Esophagus muscularis mucosa (tissue), 4 donors: ENCODE results near the gene MIGA2. TPM values are rescaled to one million over a fixed set of nuclear protein-coding genes. Genes with fewer than 3 reads are reported as not detected.
"Not testable (repeated sequence)": the region's sequence is repeated elsewhere in the genome, so short reads cannot be mapped to it uniquely, and the experiment has no call there.

ENCODE experiments used
- DNase-seq: peaks from one replicate; pipeline ENCODE4 v3.0.0-alpha.2; 2017; ENCODE audit errors: extremely low spot score
- H3K27ac ChIP-seq, 4 donors: fragments of 200-600 bp; sonication (generic); replicated peaks in 1 of 4; 1 replicate in 3 of 4; 2 replicates in 1 of 4; pipeline ENCODE4 v1.5.1; 2016 to 2019; ENCODE audit warnings: mild to moderate bottlenecking in 1 of 4
- H3K27me3 ChIP-seq, 4 donors: fragments of 200-600 bp; sonication (generic); one replicate each; pipeline versions ENCODE4 v1.5.1 to v1.6.0; 2016 to 2019
- H3K36me3 ChIP-seq, 4 donors: fragments of 200-600 bp; sonication (generic); one replicate each; pipeline ENCODE4 v1.5.1; 2016 to 2019
- H3K4me1 ChIP-seq, 4 donors: fragments of 200-600 bp; sonication (generic); one replicate each; pipeline ENCODE4 v1.5.1; 2016 to 2019
- H3K4me3 ChIP-seq, 4 donors: fragments of 200-600 bp; sonication (generic); 1 replicate in 2 of 4; 2 replicates in 2 of 4; pipeline ENCODE4 v1.5.1; 2016 to 2019; ENCODE audit warnings: mild to moderate bottlenecking in 4 of 4, moderate library complexity in 1 of 4
- H3K9me3 ChIP-seq, 4 donors: fragments of 200-600 bp; sonication (generic); 1 replicate in 3 of 4; 2 replicates in 1 of 4; pipeline ENCODE4 v1.5.1; 2016 to 2019
- EP300 ChIP-seq: sonication (generic); formaldehyde crosslinking; IDR thresholded peaks from one replicate; pipeline ENCODE4 v1.6.1; 2017; ENCODE audit warnings: antibody characterized with exemption
- POLR2A ChIP-seq: fragments of 450-650 bp; IDR thresholded peaks from one replicate; pipeline ENCODE4 v1.6.1; 2017; ENCODE audit warnings: antibody characterized with exemption, moderate library complexity, mild to moderate bottlenecking, low read depth
- POLR2AphosphoS5 ChIP-seq, 2 donors: sonication (generic); formaldehyde crosslinking; IDR thresholded peaks; one replicate each; pipeline ENCODE4 v1.6.1; 2017; ENCODE audit warnings: antibody characterized with exemption in 2 of 2
- WGBS: methylation state at CpG from one replicate; pipeline ENCODE4 v1.1.5; 2018; 5-methylcytosine and 5-hydroxymethylcytosine counted together
- intact Hi-C: fragments of 100-400 bp; cut with DNase I; formaldehyde crosslinking; loops from one replicate; pipeline ENCODE4 v1.15.1; 2023
- total RNA-seq, 4 donors: library from RNA; depleted of rRNA; stranded (reverse); fragments of >200 nt; gene quantifications; one replicate each; pipeline versions ENCODE4 v1.1.0 to v1.2.1, GENCODE V29; 2016
- TF ChIP-seq, protein P1 (sequence below), 3 experiments: fragments of 200-600 bp in 2 of 3; fragments of 450-650 bp in 1 of 3; sonication (generic) in 2 of 3; IDR thresholded peaks; one replicate each; pipeline ENCODE4 v1.5.1; 2017 to 2019; ENCODE audit warnings: antibody characterized with exemption in 3 of 3, mild to moderate bottlenecking in 2 of 3, moderate library complexity in 1 of 3

The MIGA2 gene
- total RNA-seq, 4 donors from 2014 or later: 23.9 to 44.2 (median 32.1) TPM

GRCh38 chr9:129032541-129033159, 3.8 kb upstream of the MIGA2 start:
- Histone ChIP-seq H3K9me3 (no peaks in the 10 kb centered on the region), H3K36me3 (no peaks in the 10 kb centered on the region), H3K4me1 (peaks cover 16 to 29% (median 20%) of the 10 kb centered on the region in 4 donors), H3K4me3 (no peak overlapping the region), H3K27ac (no peak overlapping the region), H3K27me3 (no peaks in the 10 kb centered on the region)
- no peak for DNase-seq
- intact Hi-C loops: no loop called here
- TF ChIP-seq, protein P1, sequence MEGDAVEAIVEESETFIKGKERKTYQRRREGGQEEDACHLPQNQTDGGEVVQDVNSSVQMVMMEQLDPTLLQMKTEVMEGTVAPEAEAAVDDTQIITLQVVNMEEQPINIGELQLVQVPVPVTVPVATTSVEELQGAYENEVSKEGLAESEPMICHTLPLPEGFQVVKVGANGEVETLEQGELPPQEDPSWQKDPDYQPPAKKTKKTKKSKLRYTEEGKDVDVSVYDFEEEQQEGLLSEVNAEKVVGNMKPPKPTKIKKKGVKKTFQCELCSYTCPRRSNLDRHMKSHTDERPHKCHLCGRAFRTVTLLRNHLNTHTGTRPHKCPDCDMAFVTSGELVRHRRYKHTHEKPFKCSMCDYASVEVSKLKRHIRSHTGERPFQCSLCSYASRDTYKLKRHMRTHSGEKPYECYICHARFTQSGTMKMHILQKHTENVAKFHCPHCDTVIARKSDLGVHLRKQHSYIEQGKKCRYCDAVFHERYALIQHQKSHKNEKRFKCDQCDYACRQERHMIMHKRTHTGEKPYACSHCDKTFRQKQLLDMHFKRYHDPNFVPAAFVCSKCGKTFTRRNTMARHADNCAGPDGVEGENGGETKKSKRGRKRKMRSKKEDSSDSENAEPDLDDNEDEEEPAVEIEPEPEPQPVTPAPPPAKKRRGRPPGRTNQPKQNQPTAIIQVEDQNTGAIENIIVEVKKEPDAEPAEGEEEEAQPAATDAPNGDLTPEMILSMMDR (IDR thresholded peaks at IDR 0.05): no peak
- TF ChIP-seq POLR2AphosphoS5 (IDR thresholded peaks at IDR 0.05) (no peak), EP300 (no peak), POLR2A (no peak)
- 87% methylated on average over 9 of the region's 12 CpGs for WGBS

- H3K27ac ChIP-seq: no peak overlapping the region
- 94% methylated on average over 8 of the region's 8 CpGs for WGBS
- TF ChIP-seq POLR2A (no peak), EP300 (no peak), POLR2AphosphoS5 (IDR thresholded peaks at IDR 0.05) (no peak)
- TF ChIP-seq, protein P1 (IDR thresholded peaks at IDR 0.05): no peak
- intact Hi-C loops: no loop called here
- peaks cover 21 to 33% (median 24%) of the 10 kb centered on the region in 4 donors for H3K4me1 ChIP-seq
- no peaks in the 10 kb centered on the region for H3K27me3 ChIP-seq
- DNase-seq: no peak
- H3K4me3 ChIP-seq: no peak overlapping the region
- no peaks in the 10 kb centered on the region for H3K9me3 ChIP-seq
- no peaks in the 10 kb centered on the region for H3K36me3 ChIP-seq
Measured at GRCh38 chr9:129033216-129033615, 3.2 kb upstream of the MIGA2 start.

GRCh38 chr9:129035838-129036237, 588 bp upstream of the MIGA2 start:
- Histone ChIP-seq H3K27ac (peak overlapping the region; percentile 82 to 91 (median 88)), H3K4me1 (peaks cover 22 to 48% (median 33%) of the 10 kb centered on the region in 4 donors), H3K4me3 (peak overlapping the region; percentile 79 to 99 (median 88))
- H3K36me3 ChIP-seq, H3K27me3 ChIP-seq, DNase-seq, H3K9me3 ChIP-seq: not testable (repeated sequence)
- WGBS: 45% methylated on average over 13 of the region's 13 CpGs
- intact Hi-C loops: loop anchor here (5.0 kb wide), 1 partner anchor 41 kb away; no protein-coding TSS in a partner anchor

- intact Hi-C loops: loop anchor here (5.0 kb wide), 1 partner anchor 40 kb away; no protein-coding TSS in a partner anchor
- 6% methylated on average over 24 of the region's 32 CpGs for WGBS
- DNase-seq: no peak
- H3K27ac ChIP-seq: peak overlapping the region; percentile 82 to 91 (median 88)
- H3K4me1 ChIP-seq: peaks cover 22 to 48% (median 33%) of the 10 kb centered on the region in 4 donors
- H3K27me3 ChIP-seq: no peaks in the 10 kb centered on the region
- H3K9me3 ChIP-seq: no peaks in the 10 kb centered on the region
- TF ChIP-seq EP300 (no peak), POLR2A (no peak), POLR2AphosphoS5 (IDR thresholded peaks at IDR 0.05) (no peak)
- TF ChIP-seq, protein P1 (IDR thresholded peaks at IDR 0.05): no peak
- H3K4me3 ChIP-seq: peak overlapping the region; percentile 79 to 99 (median 88)
- peaks cover 3 to 19% (median 18%) of the 10 kb centered on the region in 4 donors for H3K36me3 ChIP-seq
Measured at GRCh38 chr9:129036923-129037766, 719 bp downstream of the MIGA2 start.

DNA sequence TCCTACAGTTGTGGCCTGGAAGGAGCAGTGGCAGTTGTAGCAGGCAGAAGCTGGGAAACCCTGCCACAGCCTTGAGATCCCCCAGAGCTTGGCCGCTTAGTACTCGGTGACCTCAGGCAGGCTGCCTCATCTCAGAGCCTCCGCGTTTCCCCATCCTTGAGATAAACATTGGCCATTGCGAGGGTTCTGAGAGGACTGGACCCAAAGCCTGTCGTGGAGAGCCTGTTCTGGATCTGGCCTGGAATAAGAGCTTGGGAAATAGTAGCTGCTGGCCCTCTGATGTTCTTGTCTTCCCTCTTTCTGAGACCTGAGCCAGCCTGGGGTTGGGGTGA, 1.3 kb downstream of the MIGA2 start:
- H3K9me3 ChIP-seq: no peaks in the 10 kb centered on the region
- H3K27me3 ChIP-seq: no peaks in the 10 kb centered on the region
- DNase-seq: no peak
- TF ChIP-seq POLR2AphosphoS5 (IDR thresholded peaks at IDR 0.05) (peak; percentile 9 to 11), EP300 (no peak)
- peaks cover 8 to 25% (median 24%) of the 10 kb centered on the region in 4 donors for H3K36me3 ChIP-seq
- intact Hi-C loops: loop anchor here (5.0 kb wide), 1 partner anchor 40 kb away; no protein-coding TSS in a partner anchor
- H3K4me1 ChIP-seq: peaks cover 22 to 48% (median 33%) of the 10 kb centered on the region in 4 donors
- 12% methylated on average over 3 of the region's 6 CpGs for WGBS
- peak overlapping the region; percentile 79 to 99 (median 88) for H3K4me3 ChIP-seq
- peak overlapping the region; percentile 82 to 91 (median 88) for H3K27ac ChIP-seq
